B cell (primary cell): ENCODE data around the gene LSM4. TPM values are rescaled to one million over a fixed set of nuclear protein-coding genes. Genes with fewer than 3 reads are reported as not detected.

ENCODE experiments used
- ATAC-seq: fragments of 200-7000 bp; cut with Tn5 transposase; one replicate; pipeline ENCODE4 v1.10.0; 2021; ENCODE audit warnings: low read depth, mild to moderate bottlenecking, moderate number of reproducible peaks, moderate library complexity
- CTCF ChIA-PET: fragments of 350-600 bp; sonication (Branson Sonifier 250); formaldehyde crosslinking; loops from one replicate; lab custom pipeline; 2021; ENCODE audit warnings: antibody characterized with exemption, inconsistent platforms; lab: Charles Lee
- POLR2A ChIA-PET: fragments of 350-600 bp; sonication (Branson Sonifier 250); formaldehyde crosslinking; loops from one replicate; lab custom pipeline; 2021; ENCODE audit warnings: antibody characterized with exemption; lab: Charles Lee
- DNase-seq: peaks from one replicate; pipeline ENCODE4 v3.0.0; 2013
- H2AFZ ChIP-seq: 2 replicates; pipeline ENCODE4 v1.6.1; 2012; ENCODE audit warnings: mild to moderate bottlenecking, low read depth, low read length; ENCODE audit not compliant: insufficient read depth, poor library complexity, severe bottlenecking
- H3K27ac ChIP-seq, 2 donors: 1 replicate in 1 of 2; 2 replicates in 1 of 2; pipeline ENCODE4 v1.5.1; 2012 to 2013; ENCODE audit warnings: low read length in 2 of 2, mild to moderate bottlenecking in 2 of 2, moderate library complexity in 1 of 2
- H3K27me3 ChIP-seq, 4 experiments: fragments of 200-600 bp in 1 of 4; sonication (generic) in 1 of 4; replicated peaks in 1 of 4; 1 replicate in 2 of 4; 2 replicates in 2 of 4; pipeline versions ENCODE4 v1.6.1 to v1.7.0; 2013 to 2016; ENCODE audit warnings: low read length in 3 of 4, mild to moderate bottlenecking in 2 of 4, mixed read lengths in 1 of 4, moderate library complexity in 1 of 4; ENCODE audit not compliant: insufficient read depth in 4 of 4, control insufficient read depth in 3 of 4; ENCODE audit errors: control extremely low read depth in 1 of 4
- H3K36me3 ChIP-seq, 2 experiments: replicated peaks in 1 of 2; 1 replicate in 1 of 2; 2 replicates in 1 of 2; pipeline versions ENCODE4 v1.6.1 to v1.7.1; 2013; ENCODE audit warnings: low read length in 1 of 2; ENCODE audit not compliant: insufficient read depth in 2 of 2, control insufficient read depth in 1 of 2; ENCODE audit errors: control extremely low read depth in 1 of 2, extremely low read depth in 1 of 2
- H3K4me1 ChIP-seq, 2 donors: fragments of 200-600 bp in 1 of 2; sonication (generic) in 1 of 2; 1 replicate in 1 of 2; 2 replicates in 1 of 2; pipeline versions ENCODE4 v1.5.1 to v1.6.1; 2013 to 2017; ENCODE audit warnings: low read length in 2 of 2; ENCODE audit not compliant: control insufficient read depth in 2 of 2, insufficient read depth in 2 of 2
- H3K4me2 ChIP-seq: replicated peaks from 2 replicates; pipeline ENCODE3; 2012; ENCODE audit warnings: mild to moderate bottlenecking, low read depth, low read length; ENCODE audit not compliant: poor library complexity, severe bottlenecking
- H3K4me3 ChIP-seq, 5 experiments: fragments of 200-600 bp in 1 of 5; sonication (generic) in 1 of 5; 1 replicate in 3 of 5; 2 replicates in 2 of 5; pipeline versions ENCODE4 v1.5.1 to v1.7.0; 2011 to 2016; ENCODE audit warnings: low read length in 4 of 5, mild to moderate bottlenecking in 4 of 5, low read depth in 2 of 5, control low read depth in 1 of 5, moderate library complexity in 1 of 5; ENCODE audit not compliant: insufficient read depth in 1 of 5; ENCODE audit errors: control extremely low read depth in 1 of 5, extremely low read depth in 1 of 5
- H3K79me2 ChIP-seq: fragments of 200-600 bp; sonication (generic); one replicate; pipeline ENCODE4 v1.6.0; 2016; ENCODE audit warnings: low read length; ENCODE audit not compliant: control insufficient read depth, insufficient read depth
- H3K9ac ChIP-seq: fragments of 200-600 bp; sonication (generic); 2 replicates; pipeline ENCODE4 v1.6.1; 2017; ENCODE audit warnings: mild to moderate bottlenecking, low read length, moderate library complexity
- H3K9me3 ChIP-seq, 3 donors: one replicate each; pipeline versions ENCODE4 v1.6.1 to v1.7.1; 2013; ENCODE audit warnings: low read length in 2 of 3; ENCODE audit not compliant: control insufficient read depth in 2 of 3, insufficient read depth in 1 of 3; ENCODE audit errors: control extremely low read depth in 1 of 3
- H4K20me1 ChIP-seq: 2 replicates; pipeline ENCODE4 v1.6.0; 2012; ENCODE audit warnings: mild to moderate bottlenecking, low read length; ENCODE audit not compliant: insufficient read depth, control insufficient read depth, poor library complexity, severe bottlenecking
- H3K27ac Mint-ChIP-seq: one replicate; pipeline ENCODE4 v1.8.0; 2021; ENCODE audit warnings: mixed read lengths
- H3K27me3 Mint-ChIP-seq: one replicate; pipeline ENCODE4 v1.8.0; 2021; ENCODE audit warnings: mixed read lengths
- H3K4me1 Mint-ChIP-seq: one replicate; pipeline ENCODE4 v1.8.0; 2021; ENCODE audit warnings: mixed read lengths
- H3K4me3 Mint-ChIP-seq: one replicate; pipeline ENCODE4 v1.8.0; 2021; ENCODE audit warnings: mixed read lengths
- H3K9me3 Mint-ChIP-seq: one replicate; pipeline ENCODE4 v1.8.0; 2022; ENCODE audit warnings: mixed read lengths; ENCODE audit not compliant: insufficient read depth
- CTCF ChIP-seq: fragments of 200-600 bp; IDR thresholded peaks from one replicate; pipeline ENCODE4 v1.8.0; 2022; ENCODE audit warnings: antibody characterized with exemption, mild to moderate bottlenecking
- EZH2 ChIP-seq: IDR thresholded peaks from 2 replicates; pipeline ENCODE4 v1.6.1; 2012; ENCODE audit warnings: borderline replicate concordance, low read depth, mild to moderate bottlenecking, moderate library complexity, low read length; ENCODE audit not compliant: insufficient read depth, poor library complexity, severe bottlenecking
- WGBS: methylation state at CpG from one replicate; pipeline ENCODE4 v1.1.5; 2013; ENCODE audit warnings: missing lambda C conversion rate; ENCODE audit not compliant: insufficient coverage; 5-methylcytosine and 5-hydroxymethylcytosine counted together
- intact Hi-C: fragments of 100-400 bp; cut with micrococcal nuclease; formaldehyde crosslinking; loops from one replicate; pipeline ENCODE4 v1.10.0; 2022
- polyA plus RNA-seq: library from polyadenylated mRNA; depleted of rRNA; stranded (reverse); fragments of >200 nt; gene quantifications from 2 replicates; pipeline ENCODE4 v1.2.3, GENCODE V29; 2012
- total RNA-seq, 2 donors: library from RNA; stranded (reverse); fragments of 120-200 nt in 1 of 2; gene quantifications; 1 replicate in 1 of 2; 2 replicates in 1 of 2; pipeline versions ENCODE4 v1.2.3 to v1.2.4, GENCODE V29; 2013 to 2022

LSM4 gene
- total and polyA plus RNA-seq, 2 donors (not counting 1 experiment from before 2014, with no cell fraction given), result 66.3 to 86.1 TPM

GRCh38 chr19:18306209-18306887, 16.5 kb downstream of the LSM4 start:
- H3K4me1 Mint-ChIP-seq, result peaks cover 47% of the 10 kb centered on the region
- Histone ChIP-seq H3K79me2 (peaks cover 4% of the 10 kb centered on the region), H3K4me1 (peaks cover 44 to 68% of the 10 kb centered on the region in 2 donors), H3K4me3 (peak overlapping the region in 4 of 5 experiments; percentile 16 to 45 (median 24)), H3K27ac (peak overlapping the region; percentile 98 to 99), H3K9ac (peak overlapping the region; percentile 44), H3K9me3 (no peaks in the 10 kb centered on the region), H4K20me1 (no peaks in the 10 kb centered on the region), H2AFZ (no peak overlapping the region), H3K27me3 (no peaks in the 10 kb centered on the region), H3K36me3 (peaks cover 0 to 20% of the 10 kb centered on the region in 2 experiments), H3K4me2 (peak overlapping the region; percentile 96)
- no peak for TF ChIP-seq CTCF
- TF ChIP-seq EZH2, result no peak
- H3K27ac Mint-ChIP-seq, result peak overlapping the region; percentile 100
- DNase-seq (peak; percentile 39), ATAC-seq (no peak)
- no peaks in the 10 kb centered on the region for H3K9me3 Mint-ChIP-seq
- CTCF ChIA-PET, result interaction anchor here (0.7 to 5.5 kb wide), 8 partner anchors 11 to 26 kb away, joined by 3 to 167 read pairs (median 10); partner anchors contain the start of genes JUND and LSM4
- no peaks in the 10 kb centered on the region for H3K27me3 Mint-ChIP-seq
- POLR2A ChIA-PET, result interaction anchor here (0.8 to 5.5 kb wide), 11 partner anchors 11 to 53 kb away, joined by 3 to 224 read pairs (median 7); partner anchors contain the start of genes JUND and LSM4
- 70% methylated on average over 18 of the region's 26 CpGs for WGBS
- H3K4me3 Mint-ChIP-seq, result peak overlapping the region; percentile 95
- intact Hi-C loops, result no loop called here
